ENCODE measurements around the gene ROGDI. TPM values are rescaled to one million over a fixed set of nuclear protein-coding genes. Genes with fewer than 3 reads are reported as not detected.
A peak's percentile ranks its signal among the peaks of the same experiment; 100 is the strongest.

The ROGDI gene
- total RNA-seq, 1 donor from 2014 or later, result 9.0 TPM

GRCh38 chr16:4814542-4815173 lies 12.2 kb upstream of the ROGDI start:
- DNase-seq (ENCODE audit: low spot score), result no peak

GRCh38 chr16:4814046-4814445 lies 11.6 kb upstream of the ROGDI start:
- DNase-seq (ENCODE audit: low spot score), result no peak

- no peak for DNase-seq (ENCODE audit: low spot score)
These were observed 11.0 kb upstream of the ROGDI start for GRCh38 chr16:4813251-4814003.

- no peak for DNase-seq (ENCODE audit: low spot score)
These were observed 9.3 kb upstream of the ROGDI start for GRCh38 chr16:4811773-4812172.

GRCh38 chr16:4811242-4811641 lies 8.8 kb upstream of the ROGDI start:
- DNase-seq (ENCODE audit: low spot score), result no peak

GRCh38 chr16:4806280-4806679 lies 3.8 kb upstream of the ROGDI start:
- no peak for DNase-seq (ENCODE audit: low spot score)

GRCh38 chr16:4805231-4805630 lies 2.8 kb upstream of the ROGDI start:
- no peak for DNase-seq (ENCODE audit: low spot score)

GRCh38 chr16:4803898-4804762 lies 1.7 kb upstream of the ROGDI start:
- DNase-seq (ENCODE audit: low spot score), result no peak

GRCh38 chr16:4803401-4803844 lies 990 bp upstream of the ROGDI start:
- DNase-seq (ENCODE audit: low spot score), result no peak

GRCh38 chr16:4802659-4803287 lies 340 bp upstream of the ROGDI start:
- DNase-seq (ENCODE audit: low spot score), result peak; percentile 97

GRCh38 chr16:4801051-4801961 lies 1.1 kb downstream of the ROGDI start:
- no peak for DNase-seq (ENCODE audit: low spot score)

- DNase-seq (ENCODE audit: low spot score), result no peak
These were observed 2.0 kb downstream of the ROGDI start for GRCh38 chr16:4800290-4801041.

GRCh38 chr16:4799171-4799855 lies 3.1 kb downstream of the ROGDI start:
- DNase-seq (ENCODE audit: low spot score), result no peak

GRCh38 chr16:4798456-4798855 lies 4.0 kb downstream of the ROGDI start:
- no peak for DNase-seq (ENCODE audit: low spot score)

- DNase-seq (ENCODE audit: low spot score), result no peak
These were observed 4.6 kb downstream of the ROGDI start for GRCh38 chr16:4797805-4798252.

- no peak for DNase-seq (ENCODE audit: low spot score)
These were observed 5.2 kb downstream of the ROGDI start for GRCh38 chr16:4796982-4797804.

GRCh38 chr16:4795828-4796572 lies 6.4 kb downstream of the ROGDI start:
- DNase-seq (ENCODE audit: low spot score), result no peak
